GM18858 (cell line): Measurements from ENCODE around the gene CACNB1.

Experiments
- ATAC-seq: cut with Tn5 transposase; IDR thresholded peaks from one replicate; pipeline ENCODE4 v1.9.1; 2021; ENCODE audit not compliant: unreplicated experiment

Gene CACNB1

DNA sequence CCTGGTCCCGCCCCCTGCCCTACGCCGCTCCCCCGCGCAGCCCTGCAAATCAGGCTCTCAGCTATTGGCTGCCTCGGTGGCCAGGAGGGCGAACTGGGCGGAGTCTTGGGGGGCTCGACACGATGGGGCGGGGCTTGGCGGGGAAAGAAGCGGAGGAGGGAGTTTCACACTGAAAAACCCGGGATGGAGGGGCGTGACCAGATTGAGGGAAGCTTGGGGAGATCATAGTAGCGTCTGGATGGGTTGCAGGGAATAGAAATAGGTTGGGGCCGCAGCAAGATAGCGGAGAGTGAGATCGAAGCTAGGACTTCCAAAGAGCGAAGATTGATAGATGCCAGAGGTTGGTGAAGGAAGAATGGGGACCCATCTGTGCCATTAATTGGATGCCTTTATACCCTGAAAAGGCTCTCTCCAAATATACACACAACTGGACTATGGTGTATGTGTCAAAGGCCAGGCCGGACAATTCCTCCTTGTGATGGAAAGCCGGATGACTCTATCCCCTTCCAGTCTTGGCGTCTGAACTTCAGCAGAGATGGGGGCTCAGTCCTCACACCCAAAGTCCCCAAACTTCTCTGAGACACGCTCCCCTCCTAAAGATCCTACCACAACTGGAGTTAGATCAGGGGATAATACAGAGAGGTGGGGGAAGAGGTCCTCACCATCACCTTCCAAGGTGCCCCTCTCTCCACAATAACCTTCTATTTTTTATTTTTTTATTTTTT lies 28.7 kb upstream of the CACNB1 start:
- no peak for ATAC-seq

DNA sequence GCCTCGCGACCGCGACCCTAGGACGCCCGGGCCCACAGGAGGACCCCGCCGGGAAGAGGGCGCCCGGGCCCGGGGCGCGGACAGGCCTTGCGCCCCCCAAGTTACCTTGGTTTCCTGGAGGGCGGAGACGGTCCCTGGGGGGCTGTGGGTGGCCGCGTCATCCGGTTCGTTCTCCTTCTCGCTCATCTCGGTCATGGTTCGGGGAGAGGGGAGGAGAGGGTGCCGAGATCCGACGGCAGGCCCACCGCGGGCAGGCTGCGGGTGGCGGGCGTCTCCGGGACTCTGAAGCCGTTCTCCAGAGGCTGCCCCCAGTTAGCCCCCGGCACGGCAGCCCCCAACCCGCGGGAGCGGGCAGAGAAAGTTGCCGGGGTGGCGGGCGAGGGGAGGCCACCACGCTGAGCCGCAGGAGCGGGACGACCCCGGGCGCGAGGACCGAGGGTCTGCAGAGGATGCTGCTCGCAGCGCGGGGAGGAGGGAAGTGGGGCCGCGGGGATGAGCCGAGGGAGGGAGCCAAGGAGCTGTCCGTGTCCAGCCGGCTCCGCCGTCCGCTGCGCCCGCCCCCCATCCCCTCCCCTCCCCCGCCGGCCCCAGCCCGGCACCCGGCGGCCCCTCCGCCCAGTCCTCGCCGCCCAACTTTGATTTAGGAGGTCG lies 28.0 kb upstream of the CACNB1 start, which contains the start of gene STAC2:
STAC2 (minus strand) TSS at position 638 of the 651 bp plus-strand sequence; CDS start at position 195, 443 bp downstream.
- no peak for ATAC-seq

- no peak for ATAC-seq
Observed at GRCh38 chr17:39224778-39225307, 27.4 kb upstream of the CACNB1 start.

GRCh38 chr17:39223907-39224777 lies 26.7 kb upstream of the CACNB1 start:
- ATAC-seq = no peak

- no peak for ATAC-seq
Observed at GRCh38 chr17:39222866-39223834, 25.7 kb upstream of the CACNB1 start.

GRCh38 chr17:39222151-39222550 lies 24.7 kb upstream of the CACNB1 start:
- no peak for ATAC-seq

DNA sequence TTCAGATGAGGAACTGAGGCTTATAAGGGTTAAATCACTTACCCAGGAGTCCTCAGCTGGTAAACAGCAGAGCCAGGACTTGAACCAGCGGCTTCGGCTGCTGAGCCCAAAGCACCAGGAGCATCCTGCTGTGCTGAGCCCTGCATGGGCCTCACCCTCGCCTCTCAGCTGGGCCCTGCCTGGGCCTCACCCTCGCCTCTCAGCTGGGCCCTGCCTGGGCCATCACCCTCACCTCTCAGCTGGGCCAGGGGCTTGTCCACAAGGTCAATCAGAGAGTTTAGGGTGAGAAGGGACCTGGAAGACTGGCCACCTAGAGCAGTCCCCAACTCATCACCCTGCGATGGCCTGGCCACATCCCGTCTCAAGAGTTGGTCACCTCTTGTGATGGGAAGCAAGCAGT lies 24.1 kb upstream of the CACNB1 start:
- ATAC-seq = no peak

DNA sequence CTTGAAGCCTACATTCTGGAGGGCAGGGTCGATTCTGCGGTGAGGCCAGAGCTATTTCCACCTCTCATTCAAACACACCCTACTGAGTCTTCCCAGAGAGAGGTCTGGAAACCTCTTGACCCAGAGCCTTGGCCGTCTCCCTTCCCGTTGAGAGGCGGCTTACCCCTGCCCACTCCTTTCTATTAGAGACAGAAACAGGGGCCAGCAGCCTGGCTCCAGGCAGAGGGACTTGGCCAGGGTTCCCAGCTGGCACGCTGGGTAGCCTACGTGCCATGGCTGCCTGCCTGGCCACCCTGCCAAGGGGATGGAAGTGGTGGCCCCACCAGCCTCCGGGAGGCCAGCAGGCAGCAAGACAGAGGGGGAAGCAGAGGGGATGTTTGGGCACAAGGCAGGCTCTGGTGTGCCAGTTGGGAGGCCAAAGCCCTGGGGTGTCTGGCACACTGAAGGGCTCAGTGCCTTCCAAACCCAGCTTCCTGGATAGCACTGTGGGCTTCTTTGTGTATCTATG lies 22.2 kb upstream of the CACNB1 start:
- no peak for ATAC-seq

DNA sequence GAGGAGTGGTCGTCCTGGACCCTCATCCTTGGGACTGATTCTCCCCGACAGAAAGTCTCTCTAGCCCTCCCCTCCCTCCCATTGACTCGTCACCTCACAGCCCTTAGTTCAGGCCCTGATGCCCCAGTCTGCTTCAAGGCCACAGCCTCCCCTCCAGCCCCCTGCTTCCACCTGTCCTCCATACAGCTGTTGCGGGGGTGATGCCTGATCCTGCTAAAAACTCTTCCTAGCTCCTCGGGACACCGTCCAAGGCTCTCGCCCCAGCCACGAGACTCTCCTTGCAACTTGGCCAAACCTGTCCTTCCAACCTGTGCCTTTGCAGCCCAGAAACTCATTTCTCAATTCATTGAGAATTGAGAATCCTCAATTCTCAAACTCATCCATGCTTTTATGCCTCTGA lies 21.4 kb upstream of the CACNB1 start:
- ATAC-seq = no peak

DNA sequence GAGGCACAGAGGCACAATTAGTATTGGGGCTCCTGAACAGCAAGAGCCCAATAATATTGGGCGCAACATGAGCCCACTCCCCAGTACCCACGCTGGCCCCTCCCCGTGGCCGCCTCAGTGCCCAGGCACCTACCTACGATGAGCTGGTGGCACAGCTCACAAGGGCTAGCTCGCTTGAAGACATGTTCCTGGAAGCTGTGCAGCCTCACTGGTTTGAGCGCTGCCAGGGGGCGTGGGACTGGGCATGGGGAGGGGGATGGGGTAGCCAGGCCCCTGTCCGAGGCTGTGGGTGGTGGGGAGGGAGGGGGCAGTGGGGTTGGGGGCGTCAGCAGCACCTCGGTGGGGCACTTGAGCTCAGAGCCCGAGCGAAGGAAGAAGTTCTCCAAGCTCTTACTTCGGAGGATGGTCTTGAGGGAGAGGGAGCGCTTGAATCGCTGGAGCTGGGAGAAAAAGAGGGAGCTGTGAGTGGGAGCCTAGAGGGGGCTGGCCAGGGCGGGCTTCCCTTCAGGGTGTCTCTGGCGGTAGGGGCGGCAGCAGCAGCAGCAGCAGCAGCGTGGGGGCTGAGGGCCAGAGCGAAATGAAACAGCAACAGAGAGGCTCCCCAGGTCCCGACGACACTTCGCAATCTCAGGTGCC lies 20.4 kb upstream of the CACNB1 start:
- ATAC-seq = no peak

GRCh38 chr17:39213852-39214251 lies 16.4 kb upstream of the CACNB1 start:
- ATAC-seq = no peak

GRCh38 chr17:39212841-39213480 lies 15.5 kb upstream of the CACNB1 start:
- ATAC-seq = no peak

GRCh38 chr17:39212195-39212810 lies 14.8 kb upstream of the CACNB1 start:
- ATAC-seq = no peak

GRCh38 chr17:39210093-39210434 lies 12.6 kb upstream of the CACNB1 start:
- ATAC-seq = no peak

GRCh38 chr17:39209317-39210092 lies 12.0 kb upstream of the CACNB1 start:
- no peak for ATAC-seq

- no peak for ATAC-seq
Observed at GRCh38 chr17:39208893-39209292, 11.4 kb upstream of the CACNB1 start.

GRCh38 chr17:39208136-39208535 lies 10.7 kb upstream of the CACNB1 start:
- no peak for ATAC-seq

DNA sequence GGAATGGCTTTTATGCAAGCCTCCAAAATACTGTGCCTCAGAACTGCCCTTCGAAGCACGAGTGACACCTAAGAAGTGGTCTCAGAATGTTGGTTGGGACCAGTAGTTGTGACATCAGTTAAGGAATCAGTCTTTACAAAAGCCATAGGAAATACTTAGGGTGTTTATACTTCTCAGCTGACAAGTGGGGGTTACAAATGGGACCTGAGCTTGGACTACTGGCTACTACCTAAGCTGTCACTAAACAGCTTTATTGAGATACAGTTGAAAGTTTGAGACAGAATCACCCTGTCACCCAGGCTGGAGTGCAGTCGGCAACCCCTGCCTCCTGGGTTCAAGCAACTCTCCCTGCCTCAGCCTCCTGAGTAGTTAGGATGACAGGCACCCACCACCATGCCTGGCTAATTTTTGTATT lies 7.7 kb upstream of the CACNB1 start:
- no peak for ATAC-seq
